GM12872 (cell line): Measurements from ENCODE around the gene CDK6.

Source experiments
- TF ChIP-seq, protein P1 (sequence below): IDR thresholded peaks from 3 replicates; pipeline ENCODE4 v1.5.1; 2011; ENCODE audit warnings: low read depth, mild to moderate bottlenecking, low read length, moderate library complexity; ENCODE audit not compliant: insufficient read depth

Gene CDK6

DNA sequence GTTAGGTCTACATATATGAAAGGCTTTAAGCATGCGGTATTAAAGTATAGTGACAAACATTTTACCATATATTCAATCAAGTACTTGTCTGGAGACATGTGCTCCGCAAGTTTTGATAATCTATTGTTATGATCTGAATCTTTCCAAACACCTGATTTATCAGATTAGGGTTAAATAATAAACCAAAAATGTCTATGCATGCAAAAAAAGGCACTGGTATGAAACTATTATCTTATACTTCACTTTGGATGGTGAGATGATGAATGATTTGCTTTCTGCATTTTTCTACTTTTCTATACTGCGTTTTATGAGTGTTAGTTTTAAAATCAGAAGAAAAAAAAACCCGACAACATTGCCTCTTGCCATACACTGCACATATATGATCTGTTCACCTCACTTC, 208.4 kb downstream of the CDK6 start:
- TF ChIP-seq, protein P1, sequence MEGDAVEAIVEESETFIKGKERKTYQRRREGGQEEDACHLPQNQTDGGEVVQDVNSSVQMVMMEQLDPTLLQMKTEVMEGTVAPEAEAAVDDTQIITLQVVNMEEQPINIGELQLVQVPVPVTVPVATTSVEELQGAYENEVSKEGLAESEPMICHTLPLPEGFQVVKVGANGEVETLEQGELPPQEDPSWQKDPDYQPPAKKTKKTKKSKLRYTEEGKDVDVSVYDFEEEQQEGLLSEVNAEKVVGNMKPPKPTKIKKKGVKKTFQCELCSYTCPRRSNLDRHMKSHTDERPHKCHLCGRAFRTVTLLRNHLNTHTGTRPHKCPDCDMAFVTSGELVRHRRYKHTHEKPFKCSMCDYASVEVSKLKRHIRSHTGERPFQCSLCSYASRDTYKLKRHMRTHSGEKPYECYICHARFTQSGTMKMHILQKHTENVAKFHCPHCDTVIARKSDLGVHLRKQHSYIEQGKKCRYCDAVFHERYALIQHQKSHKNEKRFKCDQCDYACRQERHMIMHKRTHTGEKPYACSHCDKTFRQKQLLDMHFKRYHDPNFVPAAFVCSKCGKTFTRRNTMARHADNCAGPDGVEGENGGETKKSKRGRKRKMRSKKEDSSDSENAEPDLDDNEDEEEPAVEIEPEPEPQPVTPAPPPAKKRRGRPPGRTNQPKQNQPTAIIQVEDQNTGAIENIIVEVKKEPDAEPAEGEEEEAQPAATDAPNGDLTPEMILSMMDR: no peak

DNA sequence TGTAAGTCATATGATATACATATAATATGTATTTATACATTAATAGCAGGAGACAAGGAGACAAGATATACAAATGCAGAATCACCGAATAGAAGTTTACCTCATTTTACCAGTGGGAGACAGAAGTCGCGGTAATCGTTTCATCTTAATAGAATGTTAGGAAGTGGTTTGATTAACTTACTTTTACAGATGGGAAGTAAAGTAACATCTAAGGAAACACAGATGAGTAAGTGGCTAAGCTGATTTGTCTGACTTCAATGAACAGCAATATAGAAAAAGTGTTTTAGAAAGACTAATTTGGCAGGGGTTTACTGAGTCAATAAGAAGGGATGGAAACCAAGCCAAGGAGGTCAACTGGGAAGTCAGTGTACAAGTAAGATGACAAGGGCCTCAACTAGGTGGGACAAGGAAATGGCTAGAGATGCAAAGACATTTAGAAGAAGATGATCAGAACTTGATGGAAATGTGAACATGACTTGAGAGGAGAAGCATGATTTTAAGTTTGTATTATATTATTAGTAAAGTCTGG, 210.0 kb downstream of the CDK6 start:
- TF ChIP-seq, protein P1: no peak

DNA sequence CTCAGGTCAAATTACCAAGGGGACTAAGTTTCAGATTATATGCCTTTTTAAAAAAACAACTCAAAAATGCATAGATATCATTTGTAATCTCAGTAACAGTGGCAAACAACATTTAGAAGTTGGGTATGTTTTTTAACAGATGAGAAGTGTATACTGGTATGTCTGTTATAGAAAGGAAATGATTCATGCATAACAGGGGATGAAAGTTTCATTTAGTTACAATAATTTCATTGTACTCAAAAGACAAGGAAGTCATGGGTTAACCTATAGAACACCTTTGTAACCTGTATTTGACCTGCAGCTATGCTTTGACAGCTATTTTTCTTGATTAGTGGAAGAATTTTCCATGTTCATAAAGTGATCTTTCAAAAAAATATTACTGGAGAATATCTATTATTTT, 210.8 kb downstream of the CDK6 start:
- TF ChIP-seq, protein P1: no peak

DNA sequence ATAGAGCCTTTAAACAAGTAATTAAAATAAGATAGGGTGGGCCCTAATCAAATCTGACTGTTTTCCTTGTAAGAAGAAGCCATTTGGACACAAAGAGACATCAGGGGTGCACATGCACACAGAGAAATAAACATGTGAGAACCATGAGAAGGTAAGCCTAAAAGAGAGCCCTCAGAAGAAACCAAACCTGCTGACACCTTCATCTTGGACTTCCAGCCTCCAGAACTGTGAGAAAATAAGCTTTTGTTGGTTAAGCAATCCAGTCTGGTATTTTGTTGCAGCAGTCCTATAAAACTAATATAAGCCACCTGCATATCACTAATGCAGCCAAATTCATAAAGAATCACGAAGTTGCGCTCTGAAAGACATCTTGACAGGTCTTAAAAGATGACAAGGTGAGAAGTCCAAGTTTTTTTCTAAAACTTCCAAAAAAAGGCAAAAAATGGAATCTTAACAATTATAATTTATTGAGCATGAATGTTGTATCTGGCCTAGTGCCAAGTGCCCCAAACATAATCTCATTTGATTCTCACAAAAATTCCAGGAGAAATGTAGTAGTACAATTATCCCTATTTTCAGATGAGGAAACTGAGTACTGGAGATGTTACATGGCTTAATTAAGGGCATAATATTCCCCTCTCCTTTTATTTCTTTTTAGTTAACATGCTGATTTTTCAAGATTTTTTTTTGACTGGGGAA, 211.9 kb downstream of the CDK6 start:
- TF ChIP-seq, protein P1: no peak

DNA sequence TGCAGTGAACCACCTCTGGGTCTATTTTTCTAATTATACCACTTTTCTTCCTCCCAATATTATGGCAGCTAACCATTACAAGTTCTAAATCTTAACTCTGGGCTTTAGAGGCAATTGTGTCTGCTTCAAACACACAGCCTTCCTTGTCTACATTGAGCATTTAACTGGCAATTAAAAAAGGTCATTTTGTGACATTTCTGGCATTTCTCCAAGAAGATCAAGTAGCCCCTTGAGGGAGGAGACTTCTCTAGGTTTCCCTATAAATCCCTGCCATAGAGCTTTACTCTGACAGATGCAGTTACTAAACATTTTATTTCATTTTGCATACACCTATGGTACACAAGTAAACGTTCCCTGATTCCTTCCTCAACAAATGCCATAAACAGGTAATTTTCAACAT, 212.8 kb downstream of the CDK6 start:
- TF ChIP-seq, protein P1: no peak

DNA sequence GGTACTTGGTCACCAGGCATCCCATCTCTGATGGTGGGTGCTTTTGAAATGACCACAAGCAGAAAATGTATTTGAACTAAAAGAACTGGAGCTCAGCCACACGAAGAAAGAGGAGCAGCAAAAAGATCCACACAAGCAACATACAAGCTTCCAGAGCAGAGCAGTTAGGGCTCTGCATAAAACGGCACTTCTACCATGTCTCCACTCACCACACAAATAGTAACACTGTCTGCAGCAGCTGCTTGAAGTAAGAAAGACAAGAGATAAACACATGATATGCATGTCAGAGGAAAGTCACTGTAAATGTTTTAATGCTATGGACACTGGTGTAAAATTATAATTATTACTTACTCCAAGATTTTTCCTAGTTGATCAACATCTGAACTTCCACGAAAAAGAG, 213.7 kb downstream of the CDK6 start:
- TF ChIP-seq, protein P1: no peak

DNA sequence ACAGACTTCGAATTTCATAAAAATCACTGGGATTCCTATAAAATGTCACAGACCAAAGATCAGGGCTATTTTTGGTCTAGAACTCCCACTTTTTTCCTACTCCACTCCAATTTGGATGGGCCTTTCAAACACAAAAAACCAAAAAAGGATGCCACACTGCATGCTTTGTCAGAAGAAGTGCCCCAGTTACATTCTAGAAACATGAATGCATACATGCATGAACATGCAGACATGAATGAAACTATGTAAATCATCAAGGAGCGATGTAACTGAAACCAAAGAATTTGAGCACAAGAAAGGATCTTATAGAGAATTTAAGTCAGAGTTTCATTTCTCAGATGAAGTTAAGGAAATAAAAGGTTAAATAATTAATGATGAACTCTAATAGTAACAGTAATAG, 214.3 kb downstream of the CDK6 start:
- TF ChIP-seq, protein P1: no peak
